PC-9 (cell line): ENCODE data around the gene GPS2.

Experiments used
- CTCF ChIP-seq: fragments of 200-600 bp; sonication (generic); conservative IDR thresholded peaks from 2 replicates; pipeline ENCODE4 v1.6.1; 2017; ENCODE audit warnings: mixed run types, antibody characterized with exemption, mild to moderate bottlenecking, moderate library complexity
- EZH2 ChIP-seq: fragments of 200-600 bp; sonication (generic); IDR thresholded peaks from 2 replicates; pipeline ENCODE4 v1.8.0; 2017; ENCODE audit warnings: antibody characterized with exemption, low read depth

GRCh38 chr17:7328840-7329373 is 13.7 kb upstream of the GPS2 start, which contains the start of gene NEURL4:
- no peak for TF ChIP-seq CTCF
- no peak for TF ChIP-seq EZH2
